Measurements from ENCODE around the gene UGDH.

Gene UGDH

GRCh38 chr4:39452860-39453587, 74.2 kb downstream of the UGDH start:
- DNase-seq (ENCODE audit: low read depth in 2 of 2), result no peak

- no peak for DNase-seq (ENCODE audit: low read depth in 2 of 2)
Measured at GRCh38 chr4:39452153-39452859, 74.9 kb downstream of the UGDH start.

- no peak for DNase-seq (ENCODE audit: low read depth in 2 of 2)
Measured at GRCh38 chr4:39451423-39452023, 75.7 kb downstream of the UGDH start.

- DNase-seq (ENCODE audit: low read depth in 2 of 2), result no peak
Measured at GRCh38 chr4:39450618-39451017, 76.6 kb downstream of the UGDH start.

Data from stimulated activated CD8-positive, alpha-beta memory T cell treated with anti-CD3 and anti-CD28 coated beads, Interleukin-7, amount 100 ng/mL, for 1 hour (primary cell).